NT2/D1 (cell line): ENCODE results near the gene UGT1A4.
"Not testable (repeated sequence)": the region's sequence is repeated elsewhere in the genome, so short reads cannot be mapped to it uniquely, and the experiment has no call there.

Experiments
- DNase-seq: peaks from one replicate; pipeline ENCODE4 v3.0.0-alpha.2; 2011; ENCODE audit warnings: low read depth, low spot score
- H3K27me3 ChIP-seq: 2 replicates; pipeline ENCODE4 v1.6.0; 2011; ENCODE audit warnings: mild to moderate bottlenecking; ENCODE audit not compliant: insufficient read length, insufficient read depth
- H3K36me3 ChIP-seq: 2 replicates; pipeline ENCODE4 v1.6.1; 2011; ENCODE audit warnings: mild to moderate bottlenecking, low read length, mixed read lengths; ENCODE audit not compliant: insufficient read depth, insufficient read length
- H3K4me1 ChIP-seq: 2 replicates; pipeline ENCODE4 v1.5.1; 2011; ENCODE audit not compliant: insufficient read depth, insufficient read length
- H3K4me3 ChIP-seq: 2 replicates; pipeline ENCODE4 v1.5.1; 2011; ENCODE audit warnings: low read depth; ENCODE audit not compliant: insufficient read length
- H3K9ac ChIP-seq: 2 replicates; pipeline ENCODE4 v1.6.0; 2011; ENCODE audit warnings: low read depth; ENCODE audit not compliant: insufficient read length
- H3K9me3 ChIP-seq: 2 replicates; pipeline ENCODE4 v1.5.1; 2011; ENCODE audit warnings: mild to moderate bottlenecking, low read length; ENCODE audit not compliant: insufficient read depth
- SUZ12 ChIP-seq: IDR thresholded peaks from 2 replicates; pipeline ENCODE4 v1.6.1; 2011; ENCODE audit not compliant: insufficient read length, insufficient read depth; ENCODE audit errors: extremely low read depth
- YY1 ChIP-seq: IDR thresholded peaks from 2 replicates; pipeline ENCODE4 v1.6.1; 2011; ENCODE audit not compliant: insufficient read length, insufficient read depth
- ZNF274 ChIP-seq: IDR thresholded peaks from 2 replicates; pipeline ENCODE4 v1.6.1; 2011; ENCODE audit warnings: mild to moderate bottlenecking, low read depth, low read length

The UGT1A4 gene

DNA sequence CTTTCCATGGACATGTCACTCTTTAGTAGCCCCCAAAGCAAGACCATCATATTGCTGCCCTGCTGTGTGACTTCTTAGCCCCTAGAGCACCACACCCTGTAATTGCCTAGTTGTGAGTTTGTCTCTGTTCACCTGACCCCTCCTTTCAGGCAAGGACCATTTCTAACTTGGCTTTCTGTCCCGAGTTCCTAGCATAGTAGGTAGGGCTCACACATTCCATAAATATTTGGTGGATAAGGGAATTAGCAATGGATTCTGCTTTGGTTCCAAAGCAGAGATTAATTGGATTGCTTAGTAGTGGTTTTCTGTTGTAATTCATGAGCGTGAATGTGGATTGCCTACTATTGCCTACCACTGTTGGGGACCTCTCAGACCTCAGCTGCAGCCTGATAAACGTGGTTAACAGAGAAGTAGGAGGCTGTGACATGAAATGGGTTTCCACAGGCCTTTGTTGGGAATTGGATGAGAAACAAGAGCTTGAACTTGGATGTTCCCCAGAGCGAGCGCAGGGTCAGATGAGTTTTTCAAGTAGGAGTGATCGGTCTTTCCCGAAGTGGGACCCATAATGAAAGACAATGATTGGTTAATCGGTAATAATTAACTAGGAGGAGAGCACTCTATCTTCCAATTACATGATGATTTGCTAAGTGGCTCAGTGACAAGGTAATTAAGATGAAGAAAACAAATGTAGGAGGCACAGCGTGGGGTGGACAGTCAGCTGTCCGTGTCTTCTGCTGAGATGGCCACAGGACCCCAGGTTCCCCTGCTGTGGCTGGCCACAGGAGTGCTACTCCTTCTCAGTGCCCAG, 28.1 kb downstream of the UGT1A4 start:
- TF ChIP-seq ZNF274 (no peak), SUZ12 (no peak), YY1 (no peak)
- Histone ChIP-seq H3K4me3 (no peak overlapping the region), H3K4me1 (no peaks in the 10 kb centered on the region), H3K9ac (no peak overlapping the region), H3K27me3 (no peaks in the 10 kb centered on the region), H3K36me3 (no peaks in the 10 kb centered on the region), H3K9me3 (peaks cover 13% of the 10 kb centered on the region; the same call in 1 of the 2 replicates)
- DNase-seq = no peak

DNA sequence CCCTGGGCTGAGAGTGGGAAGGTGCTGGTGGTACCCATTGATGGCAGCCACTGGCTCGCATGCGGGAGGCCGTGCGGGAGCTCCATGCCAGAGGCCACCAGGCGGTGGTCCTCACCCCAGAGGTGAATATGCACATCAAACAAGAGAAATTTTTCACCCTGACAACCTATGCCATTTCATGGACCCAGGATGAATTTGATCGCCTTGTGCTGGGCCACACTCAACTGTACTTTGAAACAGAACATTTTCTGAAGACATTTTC, 28.7 kb downstream of the UGT1A4 start:
- H3K9me3 ChIP-seq = peaks cover 14% of the 10 kb centered on the region; the same call in 1 of the 2 replicates
- H3K36me3 ChIP-seq = no peaks in the 10 kb centered on the region
- no peak overlapping the region for H3K9ac ChIP-seq
- TF ChIP-seq YY1 = no peak
- TF ChIP-seq ZNF274 = no peak
- TF ChIP-seq SUZ12 = no peak
- DNase-seq = no peak
- H3K4me1 ChIP-seq = no peaks in the 10 kb centered on the region
- no peaks in the 10 kb centered on the region for H3K27me3 ChIP-seq
- H3K4me3 ChIP-seq = no peak overlapping the region

DNA sequence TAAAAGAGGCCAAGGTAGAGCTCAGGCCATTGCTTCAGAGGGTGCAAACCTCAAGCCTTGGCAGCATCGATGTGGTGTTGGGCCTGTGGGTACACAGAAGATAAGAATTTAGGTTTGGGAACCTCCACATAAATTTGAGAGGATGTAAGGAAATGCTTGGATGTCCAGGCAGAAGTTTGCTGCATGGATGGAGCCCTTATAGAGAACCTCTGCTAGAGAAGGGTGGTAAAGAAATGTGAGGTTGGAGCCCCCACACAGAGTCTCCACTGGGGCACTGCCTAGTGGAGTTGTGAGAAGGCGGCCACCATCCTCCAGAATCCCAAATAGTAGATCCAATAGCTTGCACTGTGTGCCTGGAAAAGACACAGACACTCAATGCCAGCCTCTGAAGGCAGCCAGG, 32.2 kb downstream of the UGT1A4 start:
- not testable (repeated sequence) for H3K9ac ChIP-seq, H3K27me3 ChIP-seq, H3K4me3 ChIP-seq, H3K4me1 ChIP-seq, DNase-seq, H3K36me3 ChIP-seq
- H3K9me3 ChIP-seq = peaks cover 17% of the 10 kb centered on the region; the same call in 1 of the 2 replicates

DNA sequence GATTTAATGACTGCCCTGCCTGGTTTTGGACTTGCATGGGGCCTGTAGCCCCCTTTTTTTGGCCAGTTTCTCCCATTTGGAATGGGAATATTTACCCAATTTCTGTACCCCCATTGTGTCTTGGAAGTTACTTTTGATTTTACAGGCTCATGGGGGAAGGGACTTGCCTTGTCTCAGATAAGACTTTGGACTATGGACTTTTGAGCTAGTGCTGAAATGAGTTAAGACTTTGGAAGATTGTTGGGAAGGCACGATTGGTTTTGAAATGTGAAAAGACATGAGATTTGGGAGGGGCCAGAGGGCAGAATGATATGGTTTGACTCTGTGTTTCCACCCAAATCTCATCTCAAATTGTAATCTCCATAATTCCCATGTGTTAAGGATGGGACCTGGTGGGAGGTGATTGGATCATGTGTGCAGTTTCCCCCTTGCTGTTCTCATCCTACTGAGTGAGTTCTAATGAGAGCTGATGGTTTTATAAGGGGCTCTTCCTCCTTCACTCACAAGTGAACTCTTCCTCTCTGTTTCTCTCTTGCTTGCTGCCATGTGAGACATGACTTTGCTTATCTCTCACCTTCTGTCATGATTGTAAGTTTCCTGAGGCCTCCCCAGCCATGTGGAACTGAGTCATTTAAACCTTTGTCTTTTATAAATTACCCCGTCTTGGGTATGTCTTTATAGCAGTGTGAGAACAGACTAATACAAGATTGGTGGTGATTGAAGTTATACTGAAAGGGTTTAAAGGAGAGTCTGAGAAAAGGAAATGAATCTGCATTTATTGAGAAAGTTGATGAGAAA, 32.9 kb downstream of the UGT1A4 start:
- H3K36me3 ChIP-seq, H3K9ac ChIP-seq, DNase-seq, H3K27me3 ChIP-seq, H3K4me3 ChIP-seq, H3K4me1 ChIP-seq: not testable (repeated sequence)
- H3K9me3 ChIP-seq = peaks cover 17% of the 10 kb centered on the region; the same call in 1 of the 2 replicates

DNA sequence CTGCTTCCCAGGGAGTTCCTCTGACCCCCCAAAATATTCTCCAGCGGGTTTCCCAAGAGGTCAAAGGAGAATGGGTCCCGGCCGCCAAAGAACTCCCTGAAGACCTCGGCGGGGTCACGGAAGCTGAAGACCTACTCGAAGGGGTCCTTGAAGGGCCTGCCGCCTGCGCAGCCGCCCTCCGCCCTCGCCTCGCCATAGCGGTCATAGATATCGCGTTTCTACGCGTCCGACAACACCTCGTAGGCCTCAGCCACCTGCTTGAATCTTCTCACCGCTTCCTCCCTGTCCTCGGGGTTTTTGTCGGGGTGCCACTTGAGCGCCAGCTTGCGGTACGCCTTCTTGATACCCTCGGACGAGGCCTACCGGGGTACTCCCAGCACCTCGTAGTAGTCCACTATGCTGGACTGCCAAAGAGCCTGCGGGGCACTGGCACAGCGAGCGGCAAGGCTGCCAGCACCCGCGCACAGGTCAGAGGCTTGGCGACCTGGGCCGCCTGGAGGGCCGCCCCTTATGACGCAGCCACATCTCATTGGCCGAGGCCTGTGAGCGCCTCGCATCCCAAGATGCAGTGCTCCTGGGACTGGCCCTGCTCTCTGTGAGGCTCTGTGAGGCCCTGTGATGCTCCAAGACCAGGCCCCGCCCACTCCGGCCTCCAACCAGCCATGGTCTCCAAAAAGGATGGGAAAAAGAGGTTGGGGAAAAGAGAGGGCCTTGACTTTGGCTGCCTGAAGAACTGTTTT, 36.5 kb downstream of the UGT1A4 start:
- no peak for DNase-seq
- peaks cover 17% of the 10 kb centered on the region; the same call in 1 of the 2 replicates for H3K9me3 ChIP-seq

DNA sequence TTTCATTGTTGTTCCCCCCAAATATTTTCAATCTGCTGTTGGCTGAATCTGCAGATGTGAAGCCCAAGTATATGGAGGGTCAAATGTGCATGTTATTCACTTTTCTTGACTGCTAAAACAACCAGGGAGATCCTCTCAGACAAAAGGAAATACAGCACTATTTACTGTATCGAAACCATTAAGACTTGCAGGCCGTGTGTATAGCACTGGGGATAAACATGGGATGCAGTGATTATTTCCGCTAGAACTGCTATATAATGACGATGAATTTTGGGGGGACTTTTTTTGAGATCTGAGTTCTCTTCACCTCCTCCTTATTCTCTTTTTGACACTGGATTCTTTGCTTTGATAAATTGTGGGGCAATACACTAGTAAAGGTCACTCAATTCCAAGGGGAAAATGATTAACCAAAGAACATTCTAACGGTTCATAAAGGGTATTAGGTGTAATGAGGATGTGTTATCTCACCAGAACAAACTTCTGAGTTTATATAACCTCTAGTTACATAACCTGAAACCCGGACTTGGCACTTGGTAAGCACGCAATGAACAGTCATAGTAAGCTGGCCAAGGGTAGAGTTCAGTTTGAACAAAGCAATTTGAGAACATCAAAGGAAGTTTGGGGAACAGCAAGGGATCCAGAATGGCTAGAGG, 38.0 kb downstream of the UGT1A4 start:
- H3K4me3 ChIP-seq = no peak overlapping the region
- no peaks in the 10 kb centered on the region for H3K27me3 ChIP-seq
- H3K9ac ChIP-seq = no peak overlapping the region
- no peaks in the 10 kb centered on the region for H3K36me3 ChIP-seq
- peaks cover 5% of the 10 kb centered on the region; the same call in 1 of the 2 replicates for H3K9me3 ChIP-seq
- no peaks in the 10 kb centered on the region for H3K4me1 ChIP-seq
- DNase-seq = no peak
- TF ChIP-seq ZNF274 (no peak), YY1 (no peak), SUZ12 (no peak)

More for the DNA sequence above, 36.5 kb downstream of the UGT1A4 start:
- Histone ChIP-seq H3K4me3 (no peak overlapping the region), H3K9ac (no peak overlapping the region), H3K27me3 (no peaks in the 10 kb centered on the region), H3K36me3 (no peaks in the 10 kb centered on the region), H3K4me1 (no peaks in the 10 kb centered on the region)
- TF ChIP-seq SUZ12 (no peak), ZNF274 (no peak), YY1 (no peak)

DNA sequence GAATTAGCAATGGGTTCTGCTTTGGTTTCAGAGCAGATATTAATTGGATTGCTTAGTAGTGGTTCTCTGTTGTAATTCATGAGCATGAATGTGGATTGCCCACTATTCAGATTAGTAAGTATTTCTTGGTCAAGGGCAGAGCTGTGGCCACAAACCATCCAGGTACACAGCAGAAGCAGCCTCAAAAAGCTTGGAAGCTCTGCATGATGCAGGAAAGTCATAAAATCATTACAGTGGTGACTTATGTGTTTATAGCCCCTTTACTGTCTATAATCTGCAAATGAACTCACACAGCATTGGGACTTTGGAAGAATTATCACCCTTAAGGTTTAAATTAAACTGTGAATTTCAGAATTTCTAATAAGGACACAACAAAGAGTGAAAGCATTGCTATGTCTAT, 39.6 kb downstream of the UGT1A4 start:
- H3K4me3 ChIP-seq = no peak overlapping the region
- TF ChIP-seq SUZ12 (no peak), ZNF274 (no peak), YY1 (no peak)
- H3K9me3 ChIP-seq = peaks cover 3% of the 10 kb centered on the region; the same call in 1 of the 2 replicates
- H3K36me3 ChIP-seq = no peaks in the 10 kb centered on the region
- DNase-seq = no peak
- H3K4me1 ChIP-seq = no peaks in the 10 kb centered on the region
- no peak overlapping the region for H3K9ac ChIP-seq
- H3K27me3 ChIP-seq = no peaks in the 10 kb centered on the region
